Measurements from ENCODE around the gene ADAM15. TPM values are rescaled to one million over a fixed set of nuclear protein-coding genes. Genes with fewer than 3 reads are reported as not detected.

Gene ADAM15
- total RNA-seq, 2 experiments from 2014 or later: 29.7 to 29.8 TPM

DNA sequence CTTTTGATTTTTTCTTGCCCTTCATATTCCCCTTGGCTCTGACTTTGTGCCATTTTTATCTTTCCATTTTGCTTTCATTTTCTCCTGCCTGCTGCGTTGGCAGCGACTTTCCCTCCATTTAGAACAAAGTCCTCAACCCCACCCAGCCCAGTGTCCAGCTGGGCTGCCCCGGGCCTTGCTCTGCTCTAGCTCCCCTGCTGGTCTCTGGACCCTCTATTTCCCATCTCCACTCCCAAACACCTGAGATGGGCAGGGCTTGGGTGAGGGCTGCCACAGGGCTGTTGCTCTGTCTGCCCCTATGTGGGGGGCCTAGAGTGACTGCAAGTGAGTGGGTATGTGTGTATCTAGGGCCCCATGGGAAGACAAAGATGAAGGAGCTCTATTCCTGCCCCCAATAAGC is 7.3 kb upstream of the ADAM15 start:
- POLR2A ChIA-PET: interaction anchor here (0.9 kb wide), 1 partner anchor 50 kb away, joined by 3 read pairs; the partner anchor contains the start of gene LENEP
- Mint-ChIP-seq H3K27me3 (ENCODE audit: low read depth) (peaks cover 6% of the 10 kb centered on the region), H3K4me1 (ENCODE audit: low read depth) (peaks cover 19% of the 10 kb centered on the region), H3K4me3 (no peak overlapping the region), H3K9me3 (ENCODE audit: insufficient read depth) (no peaks in the 10 kb centered on the region), H3K27ac (no peak overlapping the region), H3K36me3 (ENCODE audit: low read depth) (no peaks in the 10 kb centered on the region)
- no peak for ATAC-seq
- CTCF ChIA-PET: interaction anchor here (0.7 to 12.9 kb wide), 16 partner anchors 10 to 484 kb away, joined by 3 to 205 read pairs (median 6); partner anchors contain the start of genes ADAM15, DCST1, DCST2 and EFNA4
- no peak for DNase-seq

DNA sequence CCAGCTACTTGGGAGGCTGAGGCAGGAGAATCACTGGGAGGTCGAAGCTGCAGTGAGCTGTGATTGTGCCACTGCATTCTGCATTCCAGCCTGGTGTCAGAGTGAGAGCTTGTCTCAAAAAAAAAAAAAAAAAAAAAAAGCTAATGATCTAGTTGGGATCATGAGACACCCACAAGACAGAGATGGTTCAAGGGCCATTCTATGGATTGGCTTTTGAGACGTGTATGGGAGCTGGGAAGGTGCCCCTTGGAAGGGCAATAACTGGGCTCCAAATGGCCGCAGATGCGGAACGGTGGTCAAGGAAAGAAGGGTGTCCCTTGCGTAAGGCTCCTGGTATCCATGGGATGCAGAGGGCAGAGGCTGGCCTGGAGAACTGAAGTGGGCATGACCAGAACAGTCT is 6.8 kb upstream of the ADAM15 start:
- H3K4me3 Mint-ChIP-seq: no peak overlapping the region
- H3K9me3 Mint-ChIP-seq (ENCODE audit: insufficient read depth): no peaks in the 10 kb centered on the region
- peaks cover 13% of the 10 kb centered on the region for H3K4me1 Mint-ChIP-seq (ENCODE audit: low read depth)
- ChIA-PET POLR2A (no interaction called here), CTCF (interaction anchor here (0.9 to 12.9 kb wide), 18 partner anchors 10 to 927 kb away, joined by 3 to 205 read pairs (median 6); partner anchors contain the start of genes ADAM15, DCST1, DCST2 and EFNA4)
- no peak for DNase-seq
- peaks cover 6% of the 10 kb centered on the region for H3K27me3 Mint-ChIP-seq (ENCODE audit: low read depth)
- no peak for ATAC-seq
- H3K27ac Mint-ChIP-seq: no peak overlapping the region
- H3K36me3 Mint-ChIP-seq (ENCODE audit: low read depth): no peaks in the 10 kb centered on the region

DNA sequence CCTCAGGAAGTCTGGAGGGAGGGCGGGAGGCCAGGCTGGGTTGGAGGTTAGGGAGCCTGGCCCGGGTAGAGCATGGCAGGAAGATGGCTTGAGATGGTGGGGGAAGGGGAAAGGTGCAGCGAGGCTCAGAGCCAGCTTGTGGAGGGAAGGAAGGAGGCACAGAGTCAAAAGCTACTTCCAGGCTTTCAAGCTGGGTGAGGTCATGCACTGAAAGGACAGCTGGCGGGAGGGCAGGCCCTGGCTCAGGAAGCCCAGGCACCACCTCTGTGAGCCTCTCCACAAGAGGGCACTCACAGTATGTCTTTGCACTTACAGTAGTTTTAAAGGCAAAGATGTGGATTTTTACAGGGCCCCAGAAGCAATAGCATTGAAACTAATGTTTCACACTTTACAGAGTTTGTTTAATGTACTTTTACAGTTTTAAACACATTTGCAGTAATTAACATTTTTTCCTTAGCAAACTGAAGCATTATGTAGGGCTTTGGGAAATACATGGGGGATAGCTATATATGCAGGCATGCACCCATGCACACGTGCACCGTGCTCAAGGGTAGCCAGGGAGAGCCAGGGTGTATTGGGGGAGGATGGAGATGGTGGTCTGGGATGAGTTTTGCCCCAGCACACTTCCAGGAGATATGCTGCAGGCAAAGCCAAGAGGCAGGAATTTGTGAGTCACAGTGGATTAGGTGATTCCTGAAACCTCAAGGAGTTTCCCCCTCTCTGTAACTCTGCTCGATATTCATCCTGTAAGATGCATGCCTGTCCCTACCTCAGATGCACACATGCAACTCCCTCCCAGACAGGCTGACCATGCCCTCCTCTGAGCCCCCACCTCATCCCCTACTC is 6.1 kb upstream of the ADAM15 start:
- ChIA-PET CTCF (interaction anchor here (0.9 to 12.9 kb wide), 18 partner anchors 11 to 926 kb away, joined by 3 to 205 read pairs (median 6); partner anchors contain the start of genes ADAM15, DCST1, DCST2 and EFNA4), POLR2A (interaction anchor here (0.9 kb wide), 1 partner anchor 17 kb away, joined by 3 read pairs; no protein-coding TSS in a partner anchor)
- H3K4me3 Mint-ChIP-seq: no peak overlapping the region
- DNase-seq: peak; percentile 81
- no peaks in the 10 kb centered on the region for H3K9me3 Mint-ChIP-seq (ENCODE audit: insufficient read depth)
- peaks cover 18% of the 10 kb centered on the region for H3K4me1 Mint-ChIP-seq (ENCODE audit: low read depth)
- H3K27ac Mint-ChIP-seq: peak overlapping the region; percentile 47
- no peaks in the 10 kb centered on the region for H3K36me3 Mint-ChIP-seq (ENCODE audit: low read depth)
- H3K27me3 Mint-ChIP-seq (ENCODE audit: low read depth): peaks cover 6% of the 10 kb centered on the region
- peak; percentile 96 for ATAC-seq

DNA sequence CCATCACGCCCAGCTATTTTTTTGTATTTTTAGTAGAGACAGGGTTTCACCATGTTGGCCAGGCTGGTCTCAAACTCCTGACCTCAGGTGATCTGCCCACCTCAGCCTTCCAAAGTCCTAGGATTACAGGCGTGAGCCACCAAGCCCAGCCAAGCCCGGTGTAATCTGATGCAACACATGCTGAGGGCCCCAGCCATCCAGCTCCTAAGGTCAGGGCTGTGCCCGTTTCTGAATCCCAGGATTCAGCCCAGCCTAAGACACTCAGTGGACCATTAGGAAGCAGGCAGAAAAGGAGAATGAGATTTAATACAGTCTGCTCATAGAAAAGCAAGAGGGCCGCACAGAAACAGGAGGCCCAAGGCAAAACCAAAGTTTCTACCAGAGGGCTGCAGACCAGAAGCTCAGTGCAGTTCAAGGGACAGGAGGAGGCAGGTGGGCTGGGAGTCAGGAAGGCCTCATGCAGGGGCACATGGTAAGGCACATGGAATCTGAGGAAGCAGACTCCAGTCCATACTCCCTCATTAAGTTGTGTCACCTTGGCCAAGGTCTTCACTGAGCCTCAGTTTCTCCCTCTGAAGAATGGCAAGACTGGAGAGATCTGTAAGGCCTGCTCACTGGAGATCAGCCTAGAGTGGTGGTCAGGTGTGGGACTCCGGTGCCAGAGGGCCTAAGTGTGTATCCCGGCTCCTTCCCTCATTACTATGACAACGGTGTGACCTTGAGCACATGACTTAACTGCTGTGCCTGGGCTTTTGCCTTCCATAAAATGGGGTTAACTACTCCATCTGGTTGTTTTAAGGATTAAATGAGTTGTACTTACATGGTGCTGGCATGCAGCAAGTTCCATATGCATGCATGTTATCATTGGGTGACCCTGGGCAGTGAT is 2.4 kb upstream of the ADAM15 start:
- Mint-ChIP-seq H3K27me3 (ENCODE audit: low read depth) (peaks cover 3% of the 10 kb centered on the region), H3K27ac (no peak overlapping the region)
- POLR2A ChIA-PET: no interaction called here

DNA sequence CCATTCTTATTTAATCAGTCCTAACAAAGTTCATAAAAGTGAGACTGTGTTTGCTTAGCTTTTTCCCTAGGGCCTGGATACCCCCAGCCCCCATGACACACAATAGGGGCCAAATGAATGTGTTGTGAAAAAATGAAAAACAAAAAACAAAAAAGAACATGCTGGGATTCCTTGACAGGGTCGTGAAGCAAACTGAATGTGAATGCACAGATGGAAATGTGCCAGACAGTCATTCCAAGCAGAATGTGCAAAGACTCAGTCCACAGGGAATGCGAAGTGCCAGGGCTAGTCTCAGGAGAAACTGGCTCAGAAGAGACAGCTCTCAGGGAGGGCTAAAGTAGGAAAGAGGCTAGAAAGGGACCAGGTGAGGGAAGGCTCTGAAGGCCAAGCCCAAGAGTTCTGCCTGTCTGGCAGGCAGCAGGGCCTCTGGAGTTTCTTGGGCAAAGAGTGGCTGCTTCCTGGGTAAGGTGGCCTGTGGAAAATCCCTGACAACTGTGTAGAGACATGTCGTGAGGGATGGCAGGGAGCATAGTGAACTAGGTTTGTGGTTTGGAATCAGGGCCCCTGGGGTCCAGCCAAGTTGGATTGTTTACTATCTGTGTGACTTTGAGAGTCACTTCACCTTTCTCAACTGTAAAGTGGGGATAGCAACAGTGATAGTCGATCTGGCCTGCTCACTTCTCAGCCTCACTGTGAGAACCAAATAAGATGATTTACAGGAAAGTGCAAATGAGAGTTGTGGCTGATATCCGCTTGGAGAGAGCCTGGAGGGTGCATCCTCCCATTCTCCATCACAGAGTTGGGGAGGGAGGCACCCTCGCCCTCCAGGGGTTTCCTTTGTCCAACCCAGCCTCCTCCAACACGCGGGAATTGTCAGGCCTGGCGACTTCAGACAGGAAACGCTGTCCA is 1.2 kb upstream of the ADAM15 start:
- H3K4me1 Mint-ChIP-seq (ENCODE audit: low read depth): peaks cover 38% of the 10 kb centered on the region
- H3K4me3 Mint-ChIP-seq: peak overlapping the region; percentile 83

More for the DNA sequence above, 2.4 kb upstream of the ADAM15 start:
- CTCF ChIA-PET: interaction anchor here (0.8 to 12.9 kb wide), 4 partner anchors 8 to 66 kb away, joined by 3 to 205 read pairs (median 36); partner anchors contain the start of genes ADAM15, EFNA4 and FLAD1
- Mint-ChIP-seq H3K4me3 (no peak overlapping the region), H3K4me1 (ENCODE audit: low read depth) (peaks cover 44% of the 10 kb centered on the region), H3K9me3 (ENCODE audit: insufficient read depth) (no peaks in the 10 kb centered on the region), H3K36me3 (ENCODE audit: low read depth) (no peaks in the 10 kb centered on the region)
- no peak for ATAC-seq
- no peak for DNase-seq

DNA sequence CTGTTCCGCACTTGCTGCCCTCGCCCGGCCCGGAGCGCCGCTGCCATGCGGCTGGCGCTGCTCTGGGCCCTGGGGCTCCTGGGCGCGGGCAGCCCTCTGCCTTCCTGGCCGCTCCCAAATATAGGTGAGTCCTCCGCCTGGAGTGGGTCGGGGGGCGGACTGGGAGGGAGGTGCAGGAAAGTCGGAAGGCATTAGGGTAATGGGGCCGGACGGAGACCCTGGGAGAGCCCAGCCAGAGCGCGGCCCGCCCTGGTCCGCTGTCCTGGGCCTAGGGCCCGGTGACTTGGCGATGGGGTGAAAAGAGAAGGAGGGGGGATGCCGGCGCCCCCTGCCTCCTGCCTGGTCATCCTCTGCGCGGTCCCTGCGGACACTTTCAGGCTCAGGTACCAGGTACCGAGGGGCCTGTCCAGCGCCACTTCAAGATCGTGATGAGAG is 243 bp downstream of the ADAM15 start:
- ChIA-PET CTCF (interaction anchor here (0.6 to 13.8 kb wide), 36 partner anchors 8 to 586 kb away, joined by 3 to 205 read pairs (median 4); partner anchors contain the start of genes EFNA4, FLAD1, KRTCAP2 and PBXIP1), POLR2A (interaction anchor here (0.7 to 1.9 kb wide), 4 partner anchors 8 to 95 kb away, joined by 3 to 7 read pairs (median 4); partner anchors contain the start of genes CKS1B and PBXIP1)
- H3K27me3 Mint-ChIP-seq (ENCODE audit: low read depth): no peaks in the 10 kb centered on the region
- ATAC-seq (no peak), DNase-seq (no peak)
- peak overlapping the region; percentile 83 for H3K4me3 Mint-ChIP-seq
- H3K27ac Mint-ChIP-seq: peak overlapping the region; percentile 64
- peaks cover 3% of the 10 kb centered on the region for H3K36me3 Mint-ChIP-seq (ENCODE audit: low read depth)
- H3K9me3 Mint-ChIP-seq (ENCODE audit: insufficient read depth): no peaks in the 10 kb centered on the region
- peaks cover 31% of the 10 kb centered on the region for H3K4me1 Mint-ChIP-seq (ENCODE audit: low read depth)

More for the DNA sequence above, 1.2 kb upstream of the ADAM15 start:
- H3K27me3 Mint-ChIP-seq (ENCODE audit: low read depth): peaks cover 3% of the 10 kb centered on the region
- no peak for ATAC-seq
- ChIA-PET POLR2A (interaction anchor here (1.9 kb wide), 1 partner anchor 10 kb away, joined by 7 read pairs; no protein-coding TSS in a partner anchor), CTCF (interaction anchor here (0.8 to 13.8 kb wide), 17 partner anchors 6 to 113 kb away, joined by 3 to 205 read pairs (median 11); partner anchors contain the start of genes ADAM15, EFNA4, FLAD1 and PBXIP1)
- H3K36me3 Mint-ChIP-seq (ENCODE audit: low read depth): no peaks in the 10 kb centered on the region
- H3K9me3 Mint-ChIP-seq (ENCODE audit: insufficient read depth): no peaks in the 10 kb centered on the region
- no peak for DNase-seq
- peak overlapping the region; percentile 68 for H3K27ac Mint-ChIP-seq

DNA sequence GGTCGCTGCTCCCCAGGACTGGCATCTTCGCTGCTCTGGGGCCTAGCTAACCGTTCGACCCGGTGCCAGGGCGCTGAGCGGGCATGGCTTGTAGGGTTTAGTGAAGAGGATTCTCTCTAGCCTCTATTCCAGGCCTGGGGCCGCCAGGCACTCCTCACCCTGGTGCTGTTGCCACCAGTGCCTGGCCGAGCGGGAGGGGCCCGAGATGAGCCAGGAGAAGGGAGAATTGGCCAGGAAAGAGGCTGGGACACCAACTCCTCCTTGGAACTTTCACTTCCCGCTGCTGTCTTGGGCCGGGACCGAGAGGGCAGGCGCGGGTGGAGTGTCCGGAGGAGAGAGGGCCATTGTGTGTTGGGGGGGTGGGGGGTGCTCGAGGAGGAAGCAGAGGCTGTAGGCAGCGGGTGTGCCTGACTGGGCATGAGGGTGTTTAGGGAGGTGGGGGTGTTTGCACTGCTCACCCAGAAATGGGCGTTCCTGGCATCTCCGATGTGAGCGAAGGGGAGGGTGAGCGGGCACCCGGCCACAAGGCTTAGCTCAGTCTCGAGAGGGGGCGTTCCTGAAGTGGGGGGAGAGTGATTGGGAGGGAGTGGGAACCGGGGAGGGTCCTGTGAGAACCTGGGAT is 772 bp downstream of the ADAM15 start:
- H3K9me3 Mint-ChIP-seq (ENCODE audit: insufficient read depth): no peaks in the 10 kb centered on the region
- DNase-seq (peak; percentile 56), ATAC-seq (peak; percentile 18)
- peak overlapping the region; percentile 83 for H3K4me3 Mint-ChIP-seq
- H3K27ac Mint-ChIP-seq: peak overlapping the region; percentile 74
- POLR2A ChIA-PET: interaction anchor here (0.6 to 1.9 kb wide), 5 partner anchors 8 to 956 kb away, joined by 3 to 7 read pairs (median 3); partner anchors contain the start of gene CKS1B
- CTCF ChIA-PET: interaction anchor here (0.9 to 13.8 kb wide), 16 partner anchors 8 to 123 kb away, joined by 3 to 205 read pairs (median 10); partner anchors contain the start of genes CKS1B, EFNA4, FLAD1 and KRTCAP2
- no peaks in the 10 kb centered on the region for H3K27me3 Mint-ChIP-seq (ENCODE audit: low read depth)
- peaks cover 7% of the 10 kb centered on the region for H3K36me3 Mint-ChIP-seq (ENCODE audit: low read depth)
- H3K4me1 Mint-ChIP-seq (ENCODE audit: low read depth): peaks cover 31% of the 10 kb centered on the region

DNA sequence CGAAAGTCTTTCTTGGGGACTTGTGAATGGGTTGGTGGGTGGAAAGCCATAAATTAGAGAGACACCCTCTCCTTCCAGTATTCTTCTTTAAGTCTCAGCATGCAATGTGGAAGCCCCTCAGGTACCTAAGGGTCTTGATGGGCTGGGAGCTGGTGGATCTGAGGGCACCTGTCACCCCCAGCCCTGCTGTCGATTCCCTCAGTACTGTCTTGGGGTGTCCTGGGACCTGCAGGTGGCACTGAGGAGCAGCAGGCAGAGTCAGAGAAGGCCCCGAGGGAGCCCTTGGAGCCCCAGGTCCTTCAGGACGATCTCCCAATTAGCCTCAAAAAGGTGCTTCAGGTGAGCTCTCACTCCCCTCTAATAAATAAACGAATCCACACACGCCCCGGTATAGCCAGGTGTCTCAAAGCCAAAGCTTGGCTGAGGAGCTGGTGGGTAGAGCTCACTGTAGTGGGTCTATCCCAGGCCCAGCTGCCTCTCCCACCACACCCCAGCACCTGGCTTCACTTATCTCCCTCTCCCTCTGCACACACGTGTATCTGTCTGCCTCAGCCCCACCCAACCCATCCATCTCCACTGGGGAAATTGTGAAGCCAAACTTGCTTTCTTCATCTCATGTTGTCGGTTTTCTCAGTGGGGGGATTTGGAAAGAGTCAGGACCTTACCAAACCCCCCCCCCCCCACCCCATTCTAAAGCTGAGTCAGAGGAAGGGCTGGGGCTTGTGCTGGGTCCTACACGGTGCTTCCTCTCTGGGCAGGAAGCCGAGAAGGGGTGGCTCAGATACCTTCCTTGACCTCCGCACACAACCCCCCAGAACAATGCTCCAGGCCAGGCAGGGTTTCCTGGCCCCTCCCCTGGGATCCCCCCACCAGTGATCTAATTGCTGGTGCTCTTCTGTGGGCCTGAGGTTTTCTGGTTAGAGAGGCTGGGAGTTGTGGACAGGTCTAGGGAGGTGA is 1.6 kb downstream of the ADAM15 start:
- peak overlapping the region; percentile 83 for H3K4me3 Mint-ChIP-seq
- ATAC-seq (peak; percentile 20), DNase-seq (peak; percentile 51)
- CTCF ChIA-PET: interaction anchor here (0.8 to 13.8 kb wide), 10 partner anchors 8 to 91 kb away, joined by 3 to 205 read pairs (median 20); partner anchors contain the start of genes CKS1B, EFNA4 and PYGO2
- H3K27ac Mint-ChIP-seq: peak overlapping the region; percentile 74
- no peaks in the 10 kb centered on the region for H3K9me3 Mint-ChIP-seq (ENCODE audit: insufficient read depth)
- peaks cover 31% of the 10 kb centered on the region for H3K4me1 Mint-ChIP-seq (ENCODE audit: low read depth)
- POLR2A ChIA-PET: interaction anchor here (0.6 kb wide), 1 partner anchor 22 kb away, joined by 3 read pairs; no protein-coding TSS in a partner anchor
- H3K27me3 Mint-ChIP-seq (ENCODE audit: low read depth): no peaks in the 10 kb centered on the region
- peaks cover 11% of the 10 kb centered on the region for H3K36me3 Mint-ChIP-seq (ENCODE audit: low read depth)

DNA sequence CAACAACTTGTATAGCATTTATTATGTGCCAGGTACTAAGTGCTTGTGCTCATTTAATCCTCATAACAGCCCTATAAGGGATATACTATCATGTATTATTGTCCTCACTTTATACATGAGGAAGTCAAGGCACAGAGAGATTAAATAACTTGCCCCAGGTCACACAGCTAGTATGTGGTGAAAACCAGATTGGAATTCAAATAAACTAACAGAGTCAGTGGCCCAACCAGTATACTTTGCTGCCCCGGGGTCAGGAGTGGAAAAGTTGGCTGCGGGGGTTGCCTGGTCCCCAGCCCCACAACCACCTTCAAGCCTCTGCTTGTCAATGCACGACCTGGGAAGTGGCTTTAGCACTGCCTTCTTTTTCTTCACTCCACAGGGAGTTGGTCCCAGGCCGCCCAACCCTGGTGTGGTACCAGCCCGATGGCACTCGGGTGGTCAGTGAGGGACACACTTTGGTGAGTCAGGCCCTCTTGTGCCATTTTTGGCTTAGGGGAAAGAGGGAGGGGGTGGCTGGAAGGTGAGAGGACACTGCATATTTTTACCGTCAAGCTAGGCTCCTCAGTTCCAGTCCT is 2.5 kb downstream of the ADAM15 start:
- DNase-seq (no peak), ATAC-seq (no peak)
- H3K4me1 Mint-ChIP-seq (ENCODE audit: low read depth): peaks cover 31% of the 10 kb centered on the region
- H3K36me3 Mint-ChIP-seq (ENCODE audit: low read depth): peaks cover 16% of the 10 kb centered on the region
- ChIA-PET POLR2A (interaction anchor here (0.8 kb wide), 1 partner anchor 100 kb away, joined by 3 read pairs; no protein-coding TSS in a partner anchor), CTCF (interaction anchor here (1.0 to 13.8 kb wide), 5 partner anchors 10 to 115 kb away, joined by 3 to 205 read pairs (median 57); no protein-coding TSS in a partner anchor)
- H3K27me3 Mint-ChIP-seq (ENCODE audit: low read depth): no peaks in the 10 kb centered on the region
- H3K4me3 Mint-ChIP-seq: peak overlapping the region; percentile 83
- peak overlapping the region; percentile 74 for H3K27ac Mint-ChIP-seq
- no peaks in the 10 kb centered on the region for H3K9me3 Mint-ChIP-seq (ENCODE audit: insufficient read depth)

Measured in activated CD8-positive, alpha-beta T cell treated with anti-CD3 and anti-CD28 coated beads, Interleukin-2, amount 10 ng/mL, durations not matched to agents 7 days and 5 days (primary cell).